Raji (cell line): ENCODE measurements around the gene RBM43.

Source experiments
- POLR2A ChIP-seq: IDR thresholded peaks from 2 replicates; pipeline ENCODE4 v1.6.1; 2011; ENCODE audit warnings: low read depth, low read length, control low read depth; ENCODE audit not compliant: insufficient read depth

The RBM43 gene

GRCh38 chr2:151240433-151240832, 21.2 kb downstream of the RBM43 start:
- TF ChIP-seq POLR2A: no peak

- TF ChIP-seq POLR2A: no peak
These were observed 22.0 kb downstream of the RBM43 start for GRCh38 chr2:151239624-151240023.

- no peak for TF ChIP-seq POLR2A
These were observed 22.9 kb downstream of the RBM43 start for GRCh38 chr2:151238527-151239487.

- TF ChIP-seq POLR2A: no peak
These were observed 24.1 kb downstream of the RBM43 start for GRCh38 chr2:151237422-151238025.

GRCh38 chr2:151230627-151231140, 31.0 kb downstream of the RBM43 start:
- no peak for TF ChIP-seq POLR2A

GRCh38 chr2:151228847-151229512, 32.7 kb downstream of the RBM43 start:
- TF ChIP-seq POLR2A: no peak

- TF ChIP-seq POLR2A: no peak
These were observed 44.3 kb downstream of the RBM43 start for GRCh38 chr2:151217343-151217742.

- no peak for TF ChIP-seq POLR2A
These were observed 54.6 kb downstream of the RBM43 start for GRCh38 chr2:151207100-151207499.

- no peak for TF ChIP-seq POLR2A
These were observed 55.2 kb downstream of the RBM43 start for GRCh38 chr2:151206446-151206968.

GRCh38 chr2:151205571-151205970, 56.1 kb downstream of the RBM43 start:
- TF ChIP-seq POLR2A: no peak

- TF ChIP-seq POLR2A: no peak
These were observed 56.9 kb downstream of the RBM43 start for GRCh38 chr2:151204756-151205155.

- TF ChIP-seq POLR2A: no peak
These were observed 60.8 kb downstream of the RBM43 start for GRCh38 chr2:151200844-151201243.

- TF ChIP-seq POLR2A: no peak
These were observed 61.4 kb downstream of the RBM43 start for GRCh38 chr2:151200277-151200676.

- no peak for TF ChIP-seq POLR2A
These were observed 63.0 kb downstream of the RBM43 start for GRCh38 chr2:151198645-151199044.
